K562 (cell line): ENCODE results near the gene ZNF644. TPM values are rescaled to one million over a fixed set of nuclear protein-coding genes. Genes with fewer than 3 reads are reported as not detected.

Experiments
- EZH2 ChIP-seq: IDR thresholded peaks from 2 replicates; pipeline ENCODE4 v1.6.1; 2012; ENCODE audit warnings: low read depth, mild to moderate bottlenecking, inconsistent platforms, low read length, borderline replicate concordance
- KLF16 ChIP-seq: IDR thresholded peaks from 2 replicates; pipeline ENCODE4 v1.6.1; 2016; ENCODE audit warnings: antibody characterized with exemption
- NUFIP1 ChIP-seq: fragments of 450-650 bp; IDR thresholded peaks from 2 replicates; pipeline ENCODE4 v1.6.1; 2018; ENCODE audit not compliant: partially characterized antibody
- RUNX1 ChIP-seq: sonication (generic); IDR thresholded peaks from 2 replicates; pipeline ENCODE4 v1.6.1; 2016; ENCODE audit warnings: antibody characterized with exemption, low read depth
- SNRNP70 ChIP-seq: fragments of 200-400 bp; formaldehyde crosslinking; optimal IDR thresholded peaks from 2 replicates; pipeline ENCODE3; 2017; ENCODE audit warnings: low read depth, low read length
- SOX6 ChIP-seq: fragments of 450-650 bp; IDR thresholded peaks from 2 replicates; pipeline ENCODE4 v1.6.1; 2014; ENCODE audit warnings: mild to moderate bottlenecking
- THRAP3 ChIP-seq: fragments of 450-650 bp; IDR thresholded peaks from 2 replicates; pipeline ENCODE4 v1.6.1; 2016; ENCODE audit warnings: mild to moderate bottlenecking, inconsistent platforms, borderline replicate concordance
- XRCC4 ChIP-seq: IDR thresholded peaks from one replicate; pipeline ENCODE4 v1.6.1; 2011; ENCODE audit not compliant: insufficient read depth, insufficient read length; ENCODE audit errors: extremely low read depth
- polyA plus RNA-seq, 8 experiments: library from polyadenylated mRNA; depleted of rRNA in 4 of 8; stranded (reverse) in 5 of 8; unstranded in 3 of 8; fragments of >200 nt; fragmentation: Nextera tagmentation in 2 of 8; fragmentation: Illumina TruSeq in 1 of 8; extraction: Ambion mirVana in 2 of 8; extraction: Trizol in 1 of 8; gene quantifications; 2 replicates each; pipeline versions ENCODE4 v1.2.1 to v1.2.3, GENCODE V29; 2011 to 2014; ENCODE audit warnings: inconsistent platforms in 1 of 8, missing spikeins in 1 of 8
- total RNA-seq, 7 experiments: library from RNA; depleted of rRNA in 6 of 7; stranded (reverse); fragments of >200 nt in 6 of 7; fragmentation: Illumina TruSeq in 2 of 7; extraction: Trizol in 2 of 7; gene quantifications; 2 replicates each; pipeline versions ENCODE4 v1.2.1 to v1.2.3, GENCODE V29; 2011 to 2021; ENCODE audit warnings: low replicate concordance in 1 of 7
- TF ChIP-seq, protein P1 (sequence below): fragments of 250-450 bp; sonication (Bioruptor Pico); IDR thresholded peaks from 2 replicates; pipeline ENCODE4 v1.8.0; 2022; ENCODE audit warnings: moderate library complexity, mild to moderate bottlenecking, inconsistent platforms
- TF ChIP-seq, protein P2 (sequence below): fragments of 200-400 bp; formaldehyde crosslinking; IDR thresholded peaks from 2 replicates; pipeline ENCODE4 v1.6.1; 2017; ENCODE audit warnings: mild to moderate bottlenecking, low read depth, low read length, moderate library complexity
- TF ChIP-seq, protein P3 (sequence below): fragments of 250-450 bp; sonication (Bioruptor Pico); IDR thresholded peaks from 2 replicates; pipeline ENCODE4 v1.8.0; 2021; ENCODE audit warnings: moderate library complexity, mild to moderate bottlenecking, inconsistent platforms
- TF ChIP-seq, protein P4 (sequence below): fragments of 250-450 bp; sonication (Bioruptor Pico); IDR thresholded peaks from 2 replicates; pipeline ENCODE4 v1.5.1; 2021; ENCODE audit warnings: mild to moderate bottlenecking
- TF ChIP-seq, protein P5 (sequence below), 2 experiments: fragments of 450-650 bp in 1 of 2; sonication (generic) in 1 of 2; formaldehyde crosslinking in 1 of 2; IDR thresholded peaks; 2 replicates each; pipeline versions ENCODE4 v1.7.1 to v1.9.0; 2016 to 2022; ENCODE audit warnings: inconsistent platforms in 1 of 2, mild to moderate bottlenecking in 1 of 2, missing genetic modification reagents in 1 of 2

The ZNF644 gene
- total and polyA plus RNA-seq, 9 of the 15 experiments (the other 6 are each of a cell fraction or from before 2014, with no cell fraction given): 25.3 to 71.4 (median 39.6) TPM

DNA sequence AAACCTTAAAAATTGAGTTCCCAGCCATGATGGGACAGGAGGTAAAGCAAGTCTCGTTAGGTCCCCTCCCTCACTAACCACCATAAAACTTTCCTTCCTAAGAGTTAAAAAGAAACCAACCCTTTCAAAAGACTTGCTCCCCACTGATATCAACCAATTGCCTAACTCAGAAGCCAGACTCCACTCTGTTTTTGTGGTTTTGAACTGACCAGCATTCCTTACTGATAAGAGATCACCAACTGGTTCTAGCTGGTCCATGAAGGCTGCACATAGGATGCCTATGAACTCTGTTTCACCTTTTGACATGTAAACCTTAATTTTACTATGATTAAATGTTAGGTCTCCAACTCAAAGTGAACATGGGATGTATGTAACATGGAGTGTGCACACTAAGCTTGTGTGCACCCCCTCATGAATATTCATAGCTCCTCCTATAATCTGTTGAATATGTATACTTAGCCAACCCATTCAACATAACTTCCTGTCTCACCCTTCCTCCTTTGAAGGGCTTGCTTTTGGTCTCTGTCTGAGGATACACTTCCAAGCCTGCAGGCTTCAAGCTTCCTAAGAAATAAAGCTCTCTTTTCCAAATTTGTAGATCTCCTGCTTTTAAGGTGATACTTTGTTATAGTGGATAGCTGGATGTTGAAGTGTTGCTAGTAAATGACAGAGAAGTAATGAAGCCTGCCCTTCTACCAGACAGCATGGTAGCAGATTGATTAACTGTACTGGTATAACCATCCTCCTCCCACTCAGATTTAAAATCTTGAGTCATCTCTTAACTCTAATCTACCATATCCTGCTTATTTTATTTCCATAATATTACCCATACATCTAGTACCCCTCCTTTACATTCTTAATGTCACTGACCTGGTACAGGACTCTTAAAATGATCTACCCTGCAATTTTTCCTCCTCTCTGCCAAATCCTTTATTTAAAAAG is 95.6 kb downstream of the ZNF644 start (continued):
- TF ChIP-seq, protein P1, sequence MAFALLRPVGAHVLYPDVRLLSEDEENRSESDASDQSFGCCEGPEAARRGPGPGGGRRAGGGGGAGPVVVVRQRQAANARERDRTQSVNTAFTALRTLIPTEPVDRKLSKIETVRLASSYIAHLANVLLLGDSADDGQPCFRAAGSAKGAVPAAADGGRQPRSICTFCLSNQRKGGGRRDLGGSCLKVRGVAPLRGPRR: no peak
- TF ChIP-seq NUFIP1 (no peak), XRCC4 (no peak), SOX6 (peak; percentile 69), KLF16 (peak; percentile 79), SNRNP70 (no peak), THRAP3 (no peak), RUNX1 (no peak), EZH2 (no peak)
- TF ChIP-seq, protein P2, sequence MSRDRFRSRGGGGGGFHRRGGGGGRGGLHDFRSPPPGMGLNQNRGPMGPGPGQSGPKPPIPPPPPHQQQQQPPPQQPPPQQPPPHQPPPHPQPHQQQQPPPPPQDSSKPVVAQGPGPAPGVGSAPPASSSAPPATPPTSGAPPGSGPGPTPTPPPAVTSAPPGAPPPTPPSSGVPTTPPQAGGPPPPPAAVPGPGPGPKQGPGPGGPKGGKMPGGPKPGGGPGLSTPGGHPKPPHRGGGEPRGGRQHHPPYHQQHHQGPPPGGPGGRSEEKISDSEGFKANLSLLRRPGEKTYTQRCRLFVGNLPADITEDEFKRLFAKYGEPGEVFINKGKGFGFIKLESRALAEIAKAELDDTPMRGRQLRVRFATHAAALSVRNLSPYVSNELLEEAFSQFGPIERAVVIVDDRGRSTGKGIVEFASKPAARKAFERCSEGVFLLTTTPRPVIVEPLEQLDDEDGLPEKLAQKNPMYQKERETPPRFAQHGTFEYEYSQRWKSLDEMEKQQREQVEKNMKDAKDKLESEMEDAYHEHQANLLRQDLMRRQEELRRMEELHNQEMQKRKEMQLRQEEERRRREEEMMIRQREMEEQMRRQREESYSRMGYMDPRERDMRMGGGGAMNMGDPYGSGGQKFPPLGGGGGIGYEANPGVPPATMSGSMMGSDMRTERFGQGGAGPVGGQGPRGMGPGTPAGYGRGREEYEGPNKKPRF: no peak
- TF ChIP-seq, protein P3, sequence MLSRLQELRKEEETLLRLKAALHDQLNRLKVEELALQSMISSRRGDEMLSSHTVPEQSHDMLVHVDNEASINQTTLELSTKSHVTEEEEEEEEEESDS: no peak
- TF ChIP-seq, protein P4, sequence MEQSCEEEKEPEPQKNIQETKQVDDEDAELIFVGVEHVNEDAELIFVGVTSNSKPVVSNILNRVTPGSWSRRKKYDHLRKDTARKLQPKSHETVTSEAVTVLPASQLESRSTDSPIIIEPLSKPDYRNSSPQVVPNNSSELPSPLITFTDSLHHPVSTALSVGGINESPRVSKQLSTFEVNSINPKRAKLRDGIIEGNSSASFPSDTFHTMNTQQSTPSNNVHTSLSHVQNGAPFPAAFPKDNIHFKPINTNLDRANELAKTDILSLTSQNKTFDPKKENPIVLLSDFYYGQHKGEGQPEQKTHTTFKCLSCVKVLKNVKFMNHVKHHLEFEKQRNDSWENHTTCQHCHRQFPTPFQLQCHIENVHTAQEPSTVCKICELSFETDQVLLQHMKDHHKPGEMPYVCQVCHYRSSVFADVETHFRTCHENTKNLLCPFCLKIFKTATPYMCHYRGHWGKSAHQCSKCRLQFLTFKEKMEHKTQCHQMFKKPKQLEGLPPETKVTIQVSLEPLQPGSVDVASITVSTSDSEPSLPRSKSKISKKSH: no peak
- TF ChIP-seq, protein P5, sequence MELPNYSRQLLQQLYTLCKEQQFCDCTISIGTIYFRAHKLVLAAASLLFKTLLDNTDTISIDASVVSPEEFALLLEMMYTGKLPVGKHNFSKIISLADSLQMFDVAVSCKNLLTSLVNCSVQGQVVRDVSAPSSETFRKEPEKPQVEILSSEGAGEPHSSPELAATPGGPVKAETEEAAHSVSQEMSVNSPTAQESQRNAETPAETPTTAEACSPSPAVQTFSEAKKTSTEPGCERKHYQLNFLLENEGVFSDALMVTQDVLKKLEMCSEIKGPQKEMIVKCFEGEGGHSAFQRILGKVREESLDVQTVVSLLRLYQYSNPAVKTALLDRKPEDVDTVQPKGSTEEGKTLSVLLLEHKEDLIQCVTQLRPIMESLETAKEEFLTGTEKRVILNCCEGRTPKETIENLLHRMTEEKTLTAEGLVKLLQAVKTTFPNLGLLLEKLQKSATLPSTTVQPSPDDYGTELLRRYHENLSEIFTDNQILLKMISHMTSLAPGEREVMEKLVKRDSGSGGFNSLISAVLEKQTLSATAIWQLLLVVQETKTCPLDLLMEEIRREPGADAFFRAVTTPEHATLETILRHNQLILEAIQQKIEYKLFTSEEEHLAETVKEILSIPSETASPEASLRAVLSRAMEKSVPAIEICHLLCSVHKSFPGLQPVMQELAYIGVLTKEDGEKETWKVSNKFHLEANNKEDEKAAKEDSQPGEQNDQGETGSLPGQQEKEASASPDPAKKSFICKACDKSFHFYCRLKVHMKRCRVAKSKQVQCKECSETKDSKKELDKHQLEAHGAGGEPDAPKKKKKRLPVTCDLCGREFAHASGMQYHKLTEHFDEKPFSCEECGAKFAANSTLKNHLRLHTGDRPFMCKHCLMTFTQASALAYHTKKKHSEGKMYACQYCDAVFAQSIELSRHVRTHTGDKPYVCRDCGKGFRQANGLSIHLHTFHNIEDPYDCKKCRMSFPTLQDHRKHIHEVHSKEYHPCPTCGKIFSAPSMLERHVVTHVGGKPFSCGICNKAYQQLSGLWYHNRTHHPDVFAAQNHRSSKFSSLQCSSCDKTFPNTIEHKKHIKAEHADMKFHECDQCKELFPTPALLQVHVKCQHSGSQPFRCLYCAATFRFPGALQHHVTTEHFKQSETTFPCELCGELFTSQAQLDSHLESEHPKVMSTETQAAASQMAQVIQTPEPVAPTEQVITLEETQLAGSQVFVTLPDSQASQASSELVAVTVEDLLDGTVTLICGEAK (IDR thresholded peaks at IDR 0.05): no peak
- TF ChIP-seq, protein P5 (CRISPR knock-in tag; IDR thresholded peaks at IDR 0.05): no peak
